GM18951 (cell line): ENCODE measurements around the gene RPH3AL.
"Not testable (repeated sequence)": the region's sequence is repeated elsewhere in the genome, so short reads cannot be mapped to it uniquely, and the experiment has no call there.

ENCODE experiments used
- POLR2A ChIP-seq: IDR thresholded peaks from 4 replicates; pipeline ENCODE4 v1.6.1; 2011; ENCODE audit warnings: mild to moderate bottlenecking; ENCODE audit not compliant: insufficient read length, insufficient read depth; ENCODE audit errors: extremely low read depth
- in situ Hi-C: fragments of 300-500 bp; cut with MboI; formaldehyde crosslinking; loops from one replicate; pipeline ENCODE4 v1.12.0; 2022; ENCODE audit warnings: low sequenced_read_pairs, mixed read lengths, inconsistent platforms; ENCODE audit not compliant: unreplicated experiment

RPH3AL gene

DNA sequence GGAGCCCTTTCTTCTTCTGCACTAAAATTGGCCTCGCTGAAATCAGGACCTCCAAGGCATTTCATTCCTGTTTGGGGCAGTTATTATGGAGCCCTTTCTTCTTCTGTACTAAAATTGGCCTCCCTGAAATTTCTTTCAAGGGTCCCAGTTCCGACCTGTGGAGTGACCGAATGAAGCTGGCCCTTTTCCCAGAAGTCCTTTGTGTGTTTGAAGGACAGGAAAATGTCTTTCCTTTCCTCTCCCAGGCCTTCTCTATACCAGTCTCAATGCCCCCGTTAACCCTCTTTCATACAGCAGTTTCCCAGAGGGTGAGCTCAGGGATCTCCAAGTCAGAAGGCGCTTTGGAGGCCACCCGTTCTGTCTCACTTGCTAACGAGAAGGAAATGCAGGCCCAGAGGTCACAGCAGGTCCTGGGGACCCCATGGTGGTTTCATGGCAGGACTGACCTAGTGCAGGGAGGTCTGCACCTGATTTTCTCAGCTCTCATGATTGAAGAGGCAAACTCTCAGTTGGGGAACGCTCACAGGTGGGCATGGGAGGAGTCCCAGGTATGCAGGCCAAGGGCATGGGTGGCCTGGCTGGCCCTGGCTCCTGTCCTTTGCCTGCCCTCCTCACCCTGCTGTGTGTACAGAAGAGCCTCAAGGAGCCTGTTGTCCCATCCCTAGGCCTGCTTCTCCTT is 134.0 kb downstream of the RPH3AL start:
- TF ChIP-seq POLR2A, result no peak
- in situ Hi-C loops, result no loop called here

DNA sequence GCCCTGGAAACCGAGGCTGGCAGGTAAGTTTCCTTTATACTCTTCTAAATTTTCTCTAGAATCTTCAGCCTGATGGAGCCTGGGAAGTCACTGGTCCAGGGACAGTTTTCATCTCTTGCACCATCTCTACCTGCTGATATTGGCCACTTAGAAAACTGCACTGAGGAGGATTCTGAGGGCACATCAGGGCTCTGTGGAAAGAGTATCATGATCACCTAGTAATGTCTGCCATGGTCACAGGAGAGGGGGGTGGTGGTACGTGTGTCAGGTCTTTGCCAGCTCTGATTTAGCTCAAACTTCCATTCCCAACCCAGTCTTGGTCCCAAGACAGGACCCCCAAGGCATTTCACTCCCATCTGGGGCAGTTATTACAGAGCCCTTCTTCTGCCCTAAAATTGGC is 136.0 kb downstream of the RPH3AL start:
- in situ Hi-C loops, result no loop called here

GRCh38 chr17:215563-216478 is 136.8 kb downstream of the RPH3AL start:
- in situ Hi-C loops, result not testable (repeated sequence)

More for the DNA sequence above, 136.0 kb downstream of the RPH3AL start:
- no peak for TF ChIP-seq POLR2A

- TF ChIP-seq POLR2A, result no peak
- in situ Hi-C loops, result no loop called here
Observed at GRCh38 chr17:214881-215331, 137.7 kb downstream of the RPH3AL start.

GRCh38 chr17:213286-214105 is 139.1 kb downstream of the RPH3AL start:
- TF ChIP-seq POLR2A, result no peak
- in situ Hi-C loops, result no loop called here

- in situ Hi-C loops, result no loop called here
- no peak for TF ChIP-seq POLR2A
Observed at GRCh38 chr17:210402-210801, 142.2 kb downstream of the RPH3AL start.

DNA sequence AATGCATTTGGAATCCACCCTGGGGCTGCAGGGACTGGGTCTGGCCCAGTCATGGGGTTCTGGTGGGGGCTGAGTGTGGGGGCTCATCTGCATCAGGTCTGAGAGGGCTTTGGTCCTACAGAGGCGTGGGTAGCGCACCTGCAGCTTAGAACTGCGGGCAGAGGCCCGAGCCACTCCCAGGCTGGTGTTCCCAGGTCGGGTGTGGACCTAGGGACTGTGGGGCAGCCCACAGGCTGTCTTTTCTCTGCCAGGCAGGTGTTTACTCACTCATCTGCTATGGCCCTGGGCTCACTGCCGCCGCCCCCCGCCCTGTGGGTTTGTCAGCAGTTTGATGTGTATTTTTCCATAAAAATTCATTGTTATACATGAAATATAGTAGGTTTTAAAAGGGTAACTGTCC is 144.2 kb downstream of the RPH3AL start:
- TF ChIP-seq POLR2A, result no peak
- in situ Hi-C loops, result no loop called here

DNA sequence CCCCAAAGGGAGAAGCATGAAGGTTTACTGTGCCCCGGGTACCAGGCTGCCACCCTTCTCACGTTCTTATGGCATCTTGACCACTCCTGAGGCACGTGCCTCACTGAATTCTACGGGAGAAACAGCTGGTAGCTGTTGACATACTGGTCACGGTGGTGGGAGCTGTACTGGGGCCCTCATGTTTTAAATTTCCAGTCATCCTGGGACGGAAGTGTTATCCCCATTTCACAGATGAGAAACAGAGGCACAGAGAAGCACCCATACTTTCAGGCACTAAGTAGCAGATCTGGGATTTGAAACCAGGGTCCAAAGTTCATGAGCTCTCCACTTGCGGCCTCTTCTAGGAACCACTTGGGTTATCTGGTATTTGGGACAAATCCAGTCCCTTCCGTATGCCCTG is 144.8 kb downstream of the RPH3AL start:
- TF ChIP-seq POLR2A, result no peak
- in situ Hi-C loops, result no loop called here

GRCh38 chr17:206941-207560 is 145.6 kb downstream of the RPH3AL start:
- in situ Hi-C loops, result no loop called here
- no peak for TF ChIP-seq POLR2A

DNA sequence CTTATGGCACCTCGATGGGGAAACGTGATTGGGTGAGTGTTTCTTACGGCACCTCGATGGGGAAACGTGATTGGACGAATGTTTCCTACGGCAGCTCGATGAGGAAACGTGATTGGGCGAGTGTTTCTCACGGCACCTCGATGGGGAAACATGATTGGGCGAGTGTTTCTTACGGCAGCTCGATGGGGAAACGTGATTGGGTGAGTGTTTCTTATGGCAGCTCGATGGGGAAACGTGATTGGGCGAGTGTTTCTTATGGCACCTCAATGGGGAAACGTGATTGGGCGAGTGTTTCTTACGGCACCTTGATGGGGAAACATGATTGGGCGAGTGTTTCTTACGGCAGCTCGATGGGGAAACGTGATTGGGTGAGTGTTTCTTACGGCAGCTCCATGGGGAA is 146.1 kb downstream of the RPH3AL start:
- in situ Hi-C loops, result not testable (repeated sequence)

- no peak for TF ChIP-seq POLR2A
- in situ Hi-C loops, result no loop called here
Observed at GRCh38 chr17:205817-206216, 146.8 kb downstream of the RPH3AL start.

DNA sequence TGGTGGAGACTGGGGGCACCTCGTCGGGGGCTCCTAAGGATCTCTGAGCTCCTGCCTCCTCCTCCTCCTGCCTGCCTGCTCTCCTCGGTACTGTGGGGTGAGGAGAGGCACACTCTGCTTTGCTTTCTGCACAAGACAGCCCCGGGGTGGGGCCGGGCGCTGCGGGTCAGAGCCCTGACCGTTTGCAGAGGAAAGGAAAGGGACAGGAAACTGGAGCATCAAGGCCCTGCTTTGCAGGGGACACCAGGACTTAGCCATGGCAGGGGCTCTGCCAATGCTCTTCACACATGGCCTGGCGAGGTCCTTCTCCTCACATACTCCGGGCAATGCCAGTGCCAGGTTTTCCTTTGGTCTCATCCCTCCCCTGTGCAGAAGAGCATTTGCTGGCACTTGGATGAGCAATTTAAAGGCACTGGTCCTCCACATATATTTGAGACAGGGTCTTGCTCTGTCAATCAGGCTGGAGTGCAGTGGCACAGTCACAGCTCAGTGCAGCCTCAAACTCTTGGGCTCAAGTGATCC is 147.4 kb downstream of the RPH3AL start:
- TF ChIP-seq POLR2A, result no peak
- in situ Hi-C loops, result no loop called here

GRCh38 chr17:204427-205147 is 148.0 kb downstream of the RPH3AL start:
- no peak for TF ChIP-seq POLR2A
- in situ Hi-C loops, result no loop called here
